Ovary (tissue), 9 donors: ENCODE results near the gene PTPRG. TPM values are rescaled to one million over a fixed set of nuclear protein-coding genes. Genes with fewer than 3 reads are reported as not detected.

Source experiments
- DNase-seq, 5 donors: peaks; one replicate each; pipeline ENCODE4 v3.0.0-alpha.2; 2019 to 2020
- H3K27ac ChIP-seq, 2 donors: fragments of 200-600 bp; one replicate each; pipeline versions ENCODE4 v1.5.1 to v1.8.0; 2019 to 2022
- H3K27me3 ChIP-seq: fragments of 200-600 bp; one replicate; pipeline ENCODE4 v1.8.0; 2022
- H3K36me3 ChIP-seq: fragments of 200-600 bp; sonication (generic); one replicate; pipeline ENCODE4 v1.5.1; 2019
- H3K4me1 ChIP-seq: one replicate; pipeline ENCODE4 v1.8.1; 2013; ENCODE audit warnings: mild to moderate bottlenecking, moderate library complexity; ENCODE audit not compliant: insufficient read depth
- H3K4me3 ChIP-seq: fragments of 200-600 bp; sonication (generic); one replicate; pipeline ENCODE4 v1.5.1; 2017
- H3K9me3 ChIP-seq, 2 donors: fragments of 200-600 bp in 1 of 2; sonication (generic) in 1 of 2; one replicate each; pipeline versions ENCODE4 v1.5.1 to v1.8.1; 2013 to 2019; ENCODE audit warnings: mild to moderate bottlenecking in 1 of 2, moderate library complexity in 1 of 2
- EP300 ChIP-seq: sonication (generic); formaldehyde crosslinking; IDR thresholded peaks from one replicate; pipeline ENCODE4 v1.6.1; 2017; ENCODE audit warnings: antibody characterized with exemption
- POLR2A ChIP-seq: fragments of 450-650 bp; IDR thresholded peaks from one replicate; pipeline ENCODE4 v1.6.1; 2017; ENCODE audit warnings: antibody characterized with exemption, mild to moderate bottlenecking, moderate library complexity
- WGBS, 3 donors: extraction: QIAGEN DNeasy Blood & Tissue Kit in 1 of 3; methylation state at CpG; one replicate each; pipeline versions ENCODE4 v1.1.5 to v1.1.7; 2013 to 2017; 5-methylcytosine and 5-hydroxymethylcytosine counted together
- intact Hi-C, 4 donors: fragments of 100-400 bp; cut with DNase I; formaldehyde crosslinking; loops; one replicate each; pipeline versions ENCODE4 v1.11.0 to v1.15.1; 2022 to 2023
- polyA plus RNA-seq, 2 donors: library from polyadenylated mRNA; stranded (reverse); fragments of 200-250 nt in 1 of 2; fragments of 350-450 nt in 1 of 2; fragmentation: Illumina TruSeq in 1 of 2; extraction: RNeasy Lipid Tissue Mini Kit (QIAGEN cat#74804) in 1 of 2; gene quantifications; one replicate each; pipeline ENCODE4 v1.2.3, GENCODE V29; 2013 to 2014
- total RNA-seq, 7 donors: library from RNA; depleted of rRNA in 2 of 7; stranded (reverse); fragments of >200 nt in 2 of 7; fragmentation: NEBNext Ultra II Directional in 3 of 7; extraction: Animal tissue kit (Norgen Biotek cat#: 25700) in 3 of 7; gene quantifications; one replicate each; pipeline versions ENCODE4 v1.1.0 to v1.2.4, GENCODE V29; 2016 to 2023
- TF ChIP-seq, protein P1 (sequence below), 3 donors: fragments of 450-650 bp in 2 of 3; fragments of 200-600 bp in 1 of 3; IDR thresholded peaks; one replicate each; pipeline versions ENCODE4 v1.5.1 to v1.8.0; 2016 to 2022; ENCODE audit warnings: antibody characterized with exemption in 3 of 3, mild to moderate bottlenecking in 1 of 3
- donor health status: DM: no; HTN: no; CAD: no; lungs with moderate emphysema.
- donor health status: DM: no; HTN: no; CAD: no.
- donor health status: Bipolar disorder and iron deficiency.
- donor health status: DM: yes; HTN: yes; CAD: no.
- donor health status: DM: no; HTN: no; CAD: no.
- donor health status: DM: yes; HTN: yes; CAD: no.

Gene PTPRG
- total and polyA plus RNA-seq, 9 donors = 18.2 to 87.9 (median 47.7) TPM

DNA sequence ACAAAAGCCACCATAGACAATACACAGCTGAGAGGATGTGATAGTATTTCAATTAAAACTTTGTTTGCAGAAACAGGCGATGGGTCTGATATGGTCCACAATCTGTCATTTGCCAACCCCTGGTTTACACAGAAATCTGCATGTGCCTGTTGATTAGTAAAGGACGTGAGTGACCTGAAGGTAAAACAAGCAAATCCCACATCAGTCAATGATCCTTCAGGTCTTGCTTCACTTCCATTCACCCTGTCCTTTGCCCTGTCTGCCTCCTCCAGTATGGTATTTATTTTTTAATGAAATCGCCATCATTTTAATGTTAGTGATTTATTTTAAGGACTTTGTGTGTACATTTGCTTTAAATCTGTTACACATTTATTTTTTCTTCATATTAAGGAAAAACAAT, 645.8 kb downstream of the PTPRG start:
- TF ChIP-seq EP300 (no peak), POLR2A (no peak)
- TF ChIP-seq, protein P1, sequence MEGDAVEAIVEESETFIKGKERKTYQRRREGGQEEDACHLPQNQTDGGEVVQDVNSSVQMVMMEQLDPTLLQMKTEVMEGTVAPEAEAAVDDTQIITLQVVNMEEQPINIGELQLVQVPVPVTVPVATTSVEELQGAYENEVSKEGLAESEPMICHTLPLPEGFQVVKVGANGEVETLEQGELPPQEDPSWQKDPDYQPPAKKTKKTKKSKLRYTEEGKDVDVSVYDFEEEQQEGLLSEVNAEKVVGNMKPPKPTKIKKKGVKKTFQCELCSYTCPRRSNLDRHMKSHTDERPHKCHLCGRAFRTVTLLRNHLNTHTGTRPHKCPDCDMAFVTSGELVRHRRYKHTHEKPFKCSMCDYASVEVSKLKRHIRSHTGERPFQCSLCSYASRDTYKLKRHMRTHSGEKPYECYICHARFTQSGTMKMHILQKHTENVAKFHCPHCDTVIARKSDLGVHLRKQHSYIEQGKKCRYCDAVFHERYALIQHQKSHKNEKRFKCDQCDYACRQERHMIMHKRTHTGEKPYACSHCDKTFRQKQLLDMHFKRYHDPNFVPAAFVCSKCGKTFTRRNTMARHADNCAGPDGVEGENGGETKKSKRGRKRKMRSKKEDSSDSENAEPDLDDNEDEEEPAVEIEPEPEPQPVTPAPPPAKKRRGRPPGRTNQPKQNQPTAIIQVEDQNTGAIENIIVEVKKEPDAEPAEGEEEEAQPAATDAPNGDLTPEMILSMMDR (IDR thresholded peaks at IDR 0.05) = no peak
- no peak for DNase-seq

DNA sequence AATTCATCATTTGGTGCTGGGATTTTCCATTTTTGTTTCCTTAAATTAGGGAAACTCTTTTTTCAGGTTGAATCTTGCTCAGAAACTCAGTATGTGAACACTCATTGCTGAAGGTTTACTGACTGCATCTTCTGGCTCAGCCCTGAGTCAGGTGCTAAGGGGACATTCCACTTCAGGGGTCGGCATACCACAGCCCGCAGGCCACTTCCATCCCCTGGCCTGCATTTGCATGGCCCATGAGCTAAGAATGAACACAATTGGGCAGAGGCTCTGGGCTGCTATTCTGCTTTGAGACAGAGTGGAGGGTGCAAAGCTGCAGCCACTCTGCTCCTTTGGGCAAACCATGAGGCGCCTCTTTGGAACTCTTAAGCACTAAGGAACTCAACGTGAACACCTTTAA, 647.0 kb downstream of the PTPRG start:
- no peaks in the 10 kb centered on the region for H3K36me3 ChIP-seq
- no peaks in the 10 kb centered on the region for H3K9me3 ChIP-seq
- intact Hi-C loops = no loop called here
- 93 to 96% (median 93%) methylated on average over 4 of the region's 4 CpGs for WGBS, 3 donors
- DNase-seq = no peak
- H3K27ac ChIP-seq = no peak overlapping the region
- TF ChIP-seq POLR2A = no peak
- TF ChIP-seq EP300 = no peak
- TF ChIP-seq, protein P1 (IDR thresholded peaks at IDR 0.05) = no peak
- H3K27me3 ChIP-seq = no peaks in the 10 kb centered on the region
- H3K4me3 ChIP-seq = no peak overlapping the region
- no peaks in the 10 kb centered on the region for H3K4me1 ChIP-seq

More for the DNA sequence above, 645.8 kb downstream of the PTPRG start:
- 93 to 97% (median 95%) methylated on average over 3 of the region's 3 CpGs for WGBS, 3 donors
- no peaks in the 10 kb centered on the region for H3K27me3 ChIP-seq
- no peak overlapping the region for H3K4me3 ChIP-seq
- H3K9me3 ChIP-seq = no peaks in the 10 kb centered on the region
- H3K27ac ChIP-seq = no peak overlapping the region
- no peaks in the 10 kb centered on the region for H3K36me3 ChIP-seq
- no peaks in the 10 kb centered on the region for H3K4me1 ChIP-seq
- intact Hi-C loops = no loop called here

DNA sequence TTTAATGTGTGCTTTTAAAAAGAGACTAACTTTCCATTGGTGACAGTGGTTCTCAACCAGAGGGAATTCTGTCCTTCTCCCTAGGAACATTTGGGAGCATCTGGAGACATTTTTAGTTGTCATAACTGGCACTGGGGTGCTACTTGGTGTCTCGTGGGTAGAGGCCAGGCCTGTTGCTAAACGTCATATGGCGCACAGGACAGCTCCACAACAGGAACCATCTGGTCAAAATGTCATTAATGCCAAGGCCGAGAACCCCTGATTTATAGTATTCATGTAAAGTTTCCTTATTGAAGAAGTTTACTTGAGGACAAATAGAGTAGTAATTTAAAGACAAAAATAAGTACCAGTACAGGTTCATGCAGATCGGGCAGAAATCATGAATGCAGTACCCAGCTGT, 647.7 kb downstream of the PTPRG start:
- intact Hi-C loops = no loop called here
- Histone ChIP-seq H3K4me1 (no peaks in the 10 kb centered on the region), H3K36me3 (no peaks in the 10 kb centered on the region), H3K27ac (no peak overlapping the region), H3K27me3 (no peaks in the 10 kb centered on the region), H3K9me3 (no peaks in the 10 kb centered on the region), H3K4me3 (no peak overlapping the region)
- WGBS, 3 donors = 82 to 84% (median 83%) methylated on average over 5 of the region's 5 CpGs
- DNase-seq = no peak
- TF ChIP-seq, protein P1 (IDR thresholded peaks at IDR 0.05) = no peak
- TF ChIP-seq POLR2A (no peak), EP300 (no peak)

DNA sequence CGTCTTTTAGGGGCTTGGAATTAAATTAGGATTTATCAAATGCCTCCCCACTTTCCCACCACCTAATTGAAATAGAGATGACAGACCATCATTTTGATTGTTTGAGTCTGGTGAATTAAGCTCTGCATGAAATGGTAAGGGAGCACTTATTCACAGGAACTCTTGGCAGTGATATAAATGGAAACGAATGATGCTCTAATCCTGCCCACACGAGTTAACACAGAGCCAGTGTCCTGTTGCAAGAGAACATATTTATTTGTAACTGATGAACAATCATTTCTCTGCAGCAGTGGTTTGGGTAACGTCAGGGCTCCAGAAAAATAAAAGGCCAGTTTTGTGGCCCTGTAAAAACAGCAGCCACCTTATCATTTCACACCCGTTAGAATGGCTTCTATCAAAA, 648.6 kb downstream of the PTPRG start:
- TF ChIP-seq EP300 (no peak), POLR2A (no peak)
- TF ChIP-seq, protein P1 (IDR thresholded peaks at IDR 0.05) = no peak
- DNase-seq = no peak
- no peak overlapping the region for H3K4me3 ChIP-seq

More for the DNA sequence above, 648.6 kb downstream of the PTPRG start:
- 64 to 70% (median 66%) methylated on average over 5 of the region's 5 CpGs for WGBS, 3 donors
- Histone ChIP-seq H3K27ac (no peak overlapping the region), H3K4me1 (no peaks in the 10 kb centered on the region), H3K36me3 (no peaks in the 10 kb centered on the region), H3K27me3 (no peaks in the 10 kb centered on the region), H3K9me3 (no peaks in the 10 kb centered on the region)
- intact Hi-C loops = no loop called here
